ENCODE data around the gene IER5L. TPM values are rescaled to one million over a fixed set of nuclear protein-coding genes. Genes with fewer than 3 reads are reported as not detected.

IER5L gene
- total RNA-seq, 2 donors from 2014 or later, result 6.8 to 8.1 TPM

DNA sequence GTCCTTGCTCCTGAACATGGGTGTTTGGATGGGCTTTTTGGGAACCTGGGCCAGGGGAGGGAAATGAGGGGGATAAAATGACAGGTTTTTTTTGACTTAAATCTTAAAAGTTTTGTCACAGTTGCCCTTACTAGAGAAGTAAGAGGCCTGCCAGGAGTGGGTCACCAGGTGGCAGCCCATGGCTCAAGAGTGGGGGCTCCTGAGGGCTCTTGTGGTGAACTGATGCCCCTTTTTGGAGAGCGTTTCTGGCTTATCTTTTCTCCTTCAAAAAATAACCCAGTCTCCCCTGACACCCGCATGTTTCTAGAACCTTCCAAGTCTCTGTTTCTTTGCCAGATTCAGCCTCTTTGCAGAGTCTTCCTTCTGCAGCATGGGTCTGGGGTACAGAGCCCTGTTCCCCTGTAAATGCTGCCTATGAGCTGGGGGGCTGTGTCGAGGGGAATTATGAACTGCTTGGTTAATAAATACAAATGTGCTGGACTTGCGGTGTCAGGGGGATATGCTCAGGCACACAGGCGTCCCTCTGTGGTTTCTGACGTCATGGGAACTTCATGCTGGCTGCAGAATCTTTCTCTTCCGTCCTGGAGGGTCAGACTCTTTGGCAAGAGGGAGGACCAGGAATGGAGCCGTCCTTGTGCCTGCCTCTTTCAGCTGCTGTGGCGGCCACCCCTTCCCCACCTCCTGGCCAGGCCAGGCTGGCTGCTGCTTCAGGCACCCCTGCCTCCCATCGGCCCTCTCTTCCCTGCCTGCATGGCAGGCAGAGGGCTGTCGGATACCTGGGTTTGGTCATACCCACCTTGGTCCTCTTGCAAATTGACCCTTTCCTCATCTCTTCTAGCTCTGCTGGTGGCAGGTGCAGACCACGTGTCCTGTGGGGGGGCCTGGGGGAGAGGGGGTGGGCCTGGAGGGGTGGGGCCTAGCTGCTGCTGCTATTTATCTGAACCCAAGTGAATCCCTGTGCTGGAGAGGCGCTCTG lies 36.7 kb downstream of the IER5L start:
- no peaks in the 10 kb centered on the region for H3K9me3 Mint-ChIP-seq
- Histone ChIP-seq H3K4me3 (ENCODE audit: low read length) (peak overlapping the region; percentile 94), H3K27ac (ENCODE audit: low read depth, low read length) (peak overlapping the region; percentile 100), H3K9me3 (ENCODE audit: control insufficient read depth, low read length) (no peaks in the 10 kb centered on the region), H3K4me1 (ENCODE audit: control insufficient read depth, insufficient read depth, low read length) (peaks cover 11% of the 10 kb centered on the region), H3K36me3 (ENCODE audit: control insufficient read depth, insufficient read depth, low read length) (peaks cover 42% of the 10 kb centered on the region), H3K9ac (ENCODE audit: extremely low read depth, low read length, poor library complexity, severe bottlenecking) (peak overlapping the region; percentile 96), H3K27me3 (ENCODE audit: control insufficient read depth, insufficient read depth, low read length, poor library complexity, severe bottlenecking) (no peaks in the 10 kb centered on the region)
- peaks cover 39% of the 10 kb centered on the region for H3K36me3 Mint-ChIP-seq (ENCODE audit: low read depth)
- WGBS, 2 experiments (ENCODE audit: insufficient coverage in 1 of 2, insufficient read length in 1 of 2), result 70 to 71% methylated on average over 9 to 13 of the region's 13 CpGs
- TF ChIP-seq, protein P1, sequence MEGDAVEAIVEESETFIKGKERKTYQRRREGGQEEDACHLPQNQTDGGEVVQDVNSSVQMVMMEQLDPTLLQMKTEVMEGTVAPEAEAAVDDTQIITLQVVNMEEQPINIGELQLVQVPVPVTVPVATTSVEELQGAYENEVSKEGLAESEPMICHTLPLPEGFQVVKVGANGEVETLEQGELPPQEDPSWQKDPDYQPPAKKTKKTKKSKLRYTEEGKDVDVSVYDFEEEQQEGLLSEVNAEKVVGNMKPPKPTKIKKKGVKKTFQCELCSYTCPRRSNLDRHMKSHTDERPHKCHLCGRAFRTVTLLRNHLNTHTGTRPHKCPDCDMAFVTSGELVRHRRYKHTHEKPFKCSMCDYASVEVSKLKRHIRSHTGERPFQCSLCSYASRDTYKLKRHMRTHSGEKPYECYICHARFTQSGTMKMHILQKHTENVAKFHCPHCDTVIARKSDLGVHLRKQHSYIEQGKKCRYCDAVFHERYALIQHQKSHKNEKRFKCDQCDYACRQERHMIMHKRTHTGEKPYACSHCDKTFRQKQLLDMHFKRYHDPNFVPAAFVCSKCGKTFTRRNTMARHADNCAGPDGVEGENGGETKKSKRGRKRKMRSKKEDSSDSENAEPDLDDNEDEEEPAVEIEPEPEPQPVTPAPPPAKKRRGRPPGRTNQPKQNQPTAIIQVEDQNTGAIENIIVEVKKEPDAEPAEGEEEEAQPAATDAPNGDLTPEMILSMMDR (conservative IDR thresholded peaks at IDR 0.05), result no peak
- no peak for DNase-seq
- H3K4me3 Mint-ChIP-seq, result peak overlapping the region; percentile 62
- no peaks in the 10 kb centered on the region for H3K27me3 Mint-ChIP-seq (ENCODE audit: insufficient read depth)
- peaks cover 37% of the 10 kb centered on the region for H3K4me1 Mint-ChIP-seq
- H3K27ac Mint-ChIP-seq, result peak overlapping the region; percentile 97

DNA sequence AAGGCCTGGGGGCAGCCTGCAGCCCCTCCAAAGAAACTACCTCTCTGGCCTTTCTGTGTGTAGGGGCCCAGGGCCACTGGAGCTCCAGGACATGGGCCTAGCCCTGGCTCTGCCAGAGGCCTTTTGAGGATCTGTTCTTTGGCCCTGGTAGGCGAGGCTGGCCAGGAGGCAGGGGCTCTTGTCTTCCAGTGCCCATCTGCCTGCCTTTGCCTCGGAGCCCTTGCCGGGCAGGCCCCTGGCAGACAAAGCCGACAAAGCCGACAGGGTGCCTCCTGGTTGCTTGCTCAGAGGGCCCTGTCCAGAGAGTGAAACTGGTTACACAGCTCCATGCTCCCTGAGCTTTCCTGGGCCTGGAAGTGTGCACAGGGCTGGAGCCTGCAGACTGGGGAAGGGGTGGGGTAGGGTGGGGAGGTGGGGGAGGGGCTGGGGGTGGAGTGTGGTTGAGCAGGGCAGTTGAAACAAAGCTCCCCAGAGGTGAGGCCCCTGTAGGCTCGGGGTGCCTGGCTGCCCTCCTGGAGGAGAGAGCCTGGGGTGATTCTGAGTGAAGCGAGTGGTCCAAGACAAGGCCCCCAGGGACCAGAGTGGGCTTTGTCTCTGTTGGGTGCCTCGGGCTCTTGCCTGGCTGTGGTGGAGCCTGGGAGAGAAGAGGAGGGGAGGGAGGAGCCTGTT lies 37.5 kb downstream of the IER5L start:
- peaks cover 11% of the 10 kb centered on the region for H3K4me1 ChIP-seq (ENCODE audit: control insufficient read depth, insufficient read depth, low read length)
- Mint-ChIP-seq H3K27me3 (ENCODE audit: insufficient read depth) (no peaks in the 10 kb centered on the region), H3K4me3 (peak overlapping the region; percentile 62), H3K4me1 (peaks cover 33% of the 10 kb centered on the region), H3K9me3 (no peaks in the 10 kb centered on the region), H3K27ac (peak overlapping the region; percentile 97), H3K36me3 (ENCODE audit: low read depth) (peaks cover 39% of the 10 kb centered on the region)
- peak overlapping the region; percentile 94 for H3K4me3 ChIP-seq (ENCODE audit: low read length)
- DNase-seq, result peak; percentile 85
- no peaks in the 10 kb centered on the region for H3K27me3 ChIP-seq (ENCODE audit: control insufficient read depth, insufficient read depth, low read length, poor library complexity, severe bottlenecking)
- WGBS, 2 experiments (ENCODE audit: insufficient coverage in 1 of 2, insufficient read length in 1 of 2), result 12 to 19% methylated on average over 5 to 8 of the region's 8 CpGs
- TF ChIP-seq, protein P1 (conservative IDR thresholded peaks at IDR 0.05), result no peak
- H3K9me3 ChIP-seq (ENCODE audit: control insufficient read depth, low read length), result no peaks in the 10 kb centered on the region
- peak overlapping the region; percentile 100 for H3K27ac ChIP-seq (ENCODE audit: low read depth, low read length)
- peaks cover 40% of the 10 kb centered on the region for H3K36me3 ChIP-seq (ENCODE audit: control insufficient read depth, insufficient read depth, low read length)
- peak overlapping the region; percentile 96 for H3K9ac ChIP-seq (ENCODE audit: extremely low read depth, low read length, poor library complexity, severe bottlenecking)

DNA sequence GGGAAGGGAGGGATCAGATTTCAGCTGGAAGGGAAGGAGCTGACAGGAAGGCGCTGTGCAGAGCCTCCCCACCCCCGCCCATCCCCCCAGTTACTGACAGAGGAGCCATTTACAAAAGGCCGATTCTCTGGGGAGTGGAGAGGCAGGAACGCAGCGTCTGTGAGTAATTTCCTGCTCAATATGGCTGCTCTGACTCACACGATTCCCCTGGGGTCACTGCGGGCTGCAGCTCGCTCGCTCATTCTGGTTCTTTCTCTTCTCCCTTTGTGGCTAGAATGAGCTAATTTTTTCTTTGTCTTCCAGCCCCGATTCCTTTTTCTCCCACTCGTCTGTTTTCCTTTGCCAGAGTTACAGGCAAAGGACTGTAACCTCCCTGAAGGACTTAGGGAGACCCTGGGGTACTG lies 38.1 kb downstream of the IER5L start:
- peak overlapping the region; percentile 62 for H3K4me3 Mint-ChIP-seq
- H3K27me3 Mint-ChIP-seq (ENCODE audit: insufficient read depth), result no peaks in the 10 kb centered on the region
- peak overlapping the region; percentile 100 for H3K27ac ChIP-seq (ENCODE audit: low read depth, low read length)
- no peaks in the 10 kb centered on the region for H3K9me3 Mint-ChIP-seq
- peak overlapping the region; percentile 96 for H3K9ac ChIP-seq (ENCODE audit: extremely low read depth, low read length, poor library complexity, severe bottlenecking)
- H3K27me3 ChIP-seq (ENCODE audit: control insufficient read depth, insufficient read depth, low read length, poor library complexity, severe bottlenecking), result no peaks in the 10 kb centered on the region
- 0 to 4% methylated on average over 8 to 11 of the region's 11 CpGs for WGBS, 2 experiments (ENCODE audit: insufficient coverage in 1 of 2, insufficient read length in 1 of 2)
- peaks cover 45% of the 10 kb centered on the region for H3K36me3 ChIP-seq (ENCODE audit: control insufficient read depth, insufficient read depth, low read length)
- peak overlapping the region; percentile 97 for H3K27ac Mint-ChIP-seq
- DNase-seq, result peak; percentile 95
- no peaks in the 10 kb centered on the region for H3K9me3 ChIP-seq (ENCODE audit: control insufficient read depth, low read length)
- peak overlapping the region; percentile 94 for H3K4me3 ChIP-seq (ENCODE audit: low read length)
- H3K4me1 Mint-ChIP-seq, result peaks cover 33% of the 10 kb centered on the region
- H3K36me3 Mint-ChIP-seq (ENCODE audit: low read depth), result peaks cover 39% of the 10 kb centered on the region
- TF ChIP-seq, protein P1 (conservative IDR thresholded peaks at IDR 0.05), result no peak
- peaks cover 11% of the 10 kb centered on the region for H3K4me1 ChIP-seq (ENCODE audit: control insufficient read depth, insufficient read depth, low read length)

Measured in endodermal cell (in vitro differentiated cells).